Measurements from ENCODE around the gene ATP10B. TPM values are rescaled to one million over a fixed set of nuclear protein-coding genes. Genes with fewer than 3 reads are reported as not detected.

The ATP10B gene
- total and polyA plus RNA-seq, 2 of the 8 experiments (the other 6 are each of a cell fraction or from before 2014, with no cell fraction given): 0.06 to 0.11 TPM

DNA sequence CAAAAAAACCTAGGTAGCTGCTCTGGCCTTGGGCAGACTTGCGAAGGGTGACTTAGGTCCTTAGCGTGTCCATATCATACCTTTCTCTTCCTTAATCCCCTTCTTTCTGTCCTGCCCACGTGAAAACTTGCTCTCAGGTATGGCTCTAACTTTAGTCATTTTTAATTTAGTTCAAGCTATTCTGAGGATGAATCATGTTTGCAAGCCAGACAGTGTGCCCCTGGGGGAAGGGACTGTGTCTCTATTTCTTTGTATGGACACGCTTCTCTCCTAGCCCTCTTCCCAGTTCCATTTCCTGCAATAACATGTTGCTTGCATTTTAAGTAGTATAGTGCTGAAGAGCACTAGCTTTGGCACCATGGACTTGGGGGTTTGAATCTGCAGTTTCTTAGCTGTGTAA lies 309.7 kb downstream of the ATP10B start:
- H3K4me1 ChIP-seq (replicated peaks in 1 of 4; ENCODE audit: control insufficient read depth in 3 of 4, insufficient read depth in 4 of 4, low read length in 3 of 4): no peaks in the 10 kb centered on the region
- no peak for FAIRE-seq
- TF ChIP-seq EGR1 (IDR thresholded peaks at IDR 0.05; ENCODE audit: borderline replicate concordance, low read depth, low read length) (no peak), CREB1 (IDR thresholded peaks at IDR 0.05) (no peak), E2F6 (IDR thresholded peaks at IDR 0.05) (no peak), BCL11A (IDR thresholded peaks at IDR 0.05; ENCODE audit: low read depth in 2 of 2, low read length in 2 of 2) (no peak), EZH2 (IDR thresholded peaks at IDR 0.05; ENCODE audit: low read depth, low read length, severe bottlenecking) (no peak), EP300 (IDR thresholded peaks at IDR 0.05; ENCODE audit: borderline replicate concordance in 1 of 2, low read depth in 2 of 2, low read length in 2 of 2) (no peak), USF2 (IDR thresholded peaks at IDR 0.05; ENCODE audit: low read length) (no peak), JUN (IDR thresholded peaks at IDR 0.05; ENCODE audit: low read depth, low read length) (no peak), POU5F1 (IDR thresholded peaks at IDR 0.05; ENCODE audit: low read depth, low read length) (no peak), TEAD4 (IDR thresholded peaks at IDR 0.05; ENCODE audit: low read depth, low read length) (no peak), SAP30 (IDR thresholded peaks at IDR 0.05; ENCODE audit: insufficient read depth, insufficient replicate concordance, low read length) (no peak)

More for the DNA sequence above, 309.7 kb downstream of the ATP10B start:
- Histone ChIP-seq H3K4me2 (ENCODE audit: insufficient read depth in 1 of 2, low read depth in 2 of 2, low read length in 2 of 2) (no peak overlapping the region), H3K9ac (replicated peaks in 1 of 4; ENCODE audit: extremely low read depth in 1 of 4, low read depth in 3 of 4, low read length in 3 of 4) (no peak overlapping the region), H3K4me3 (ENCODE audit: extremely low read depth in 1 of 4, insufficient read depth in 2 of 4, low read depth in 3 of 4, low read length in 4 of 4) (no peak overlapping the region), H2AFZ (ENCODE audit: low read length) (no peak overlapping the region), H3K18ac (ENCODE audit: extremely low read depth, low read length) (no peak overlapping the region), H3K14ac (ENCODE audit: insufficient read length) (no peak overlapping the region), H3K27me3 (replicated peaks in 1 of 4; ENCODE audit: control insufficient read depth in 3 of 4, extremely low read depth in 1 of 4, insufficient read depth in 3 of 4, low read length in 3 of 4) (no peaks in the 10 kb centered on the region), H3K23me2 (ENCODE audit: low read depth, low read length) (no peaks in the 10 kb centered on the region; the same call in 1 of the 2 replicates), H3K4ac (replicated peaks; ENCODE audit: insufficient read length, low read depth, low read length) (no peak overlapping the region), H3K9me3 (ENCODE audit: insufficient read depth in 2 of 2, low read depth in 1 of 2, low read length in 1 of 2) (no peaks in the 10 kb centered on the region), H3K27ac (ENCODE audit: low read depth, low read length) (no peak overlapping the region), H3K56ac (replicated peaks; ENCODE audit: insufficient read length, low read depth, low read length) (no peak overlapping the region), H3K36me3 (ENCODE audit: control insufficient read depth in 2 of 4, insufficient read depth in 4 of 4, low read length in 3 of 4) (no peaks in the 10 kb centered on the region), H2BK20ac (ENCODE audit: low read length) (no peak overlapping the region), H3K23ac (ENCODE audit: insufficient read length) (no peak overlapping the region), H2AK5ac (ENCODE audit: low read depth, low read length) (no peak overlapping the region), H4K20me1 (replicated peaks in 1 of 2; ENCODE audit: control insufficient read depth in 1 of 2, insufficient read depth in 2 of 2, low read length in 2 of 2) (no peaks in the 10 kb centered on the region), H2BK5ac (ENCODE audit: low read depth, low read length) (no peak overlapping the region), H4K91ac (replicated peaks; ENCODE audit: insufficient read length, low read length) (no peak overlapping the region), H2BK120ac (replicated peaks; ENCODE audit: low read depth, low read length) (no peak overlapping the region), H2BK12ac (ENCODE audit: low read depth, low read length) (no peak overlapping the region), H3K79me1 (ENCODE audit: low read depth, low read length) (no peaks in the 10 kb centered on the region), H3K79me2 (ENCODE audit: control insufficient read depth in 1 of 2, insufficient read depth in 2 of 2, low read length in 2 of 2) (no peaks in the 10 kb centered on the region), H2BK15ac (ENCODE audit: low read length) (no peak overlapping the region), H4K8ac (ENCODE audit: extremely low read depth, insufficient read depth, low read length) (no peak overlapping the region), H4K5ac (ENCODE audit: insufficient read length, low read depth, low read length) (no peak overlapping the region)
- POLR2A ChIA-PET (ENCODE audit: partially characterized antibody): no interaction called here
- DNase-seq (ENCODE audit: low read depth in 1 of 2, low spot score in 2 of 2): no peak
- CTCF ChIA-PET (ENCODE audit: partially characterized antibody): interaction anchor here (2.5 kb wide), 1 partner anchor 103 kb away, joined by 9 read pairs; no protein-coding TSS in a partner anchor
- 90% methylated on average over 4 of the region's 4 CpGs; no CpG with 5 or more reads in 1 of the 2 experiments for WGBS, 2 experiments (ENCODE audit: extremely low coverage in 1 of 2, insufficient coverage in 1 of 2, insufficient read length in 1 of 2, insufficient replicate concordance in 2 of 2, low coverage in 1 of 2, low lambda C conversion rate in 2 of 2, missing lambda C conversion rate in 1 of 2)

Measured in H1 (cell line).